HG03439 (cell line): ENCODE data around the gene TPSAB1.

ENCODE experiments used
- ATAC-seq: cut with Tn5 transposase; IDR thresholded peaks from one replicate; pipeline ENCODE4 v1.9.1; 2021; ENCODE audit warnings: mild to moderate bottlenecking, moderate library complexity; ENCODE audit not compliant: unreplicated experiment

TPSAB1 gene

GRCh38 chr16:1209081-1209480 is 31.4 kb upstream of the TPSAB1 start:
- ATAC-seq, result no peak

- ATAC-seq, result no peak
These were observed 30.0 kb upstream of the TPSAB1 start for GRCh38 chr16:1210461-1210860.

GRCh38 chr16:1211451-1212268 is 28.8 kb upstream of the TPSAB1 start:
- no peak for ATAC-seq

- no peak for ATAC-seq
These were observed 27.8 kb upstream of the TPSAB1 start for GRCh38 chr16:1212616-1213194.

GRCh38 chr16:1213231-1213630 is 27.3 kb upstream of the TPSAB1 start:
- no peak for ATAC-seq

- no peak for ATAC-seq
These were observed 26.6 kb upstream of the TPSAB1 start for GRCh38 chr16:1213796-1214372.

- no peak for ATAC-seq
These were observed 25.8 kb upstream of the TPSAB1 start for GRCh38 chr16:1214719-1215118.

GRCh38 chr16:1215574-1216295 is 24.8 kb upstream of the TPSAB1 start:
- no peak for ATAC-seq

GRCh38 chr16:1216296-1216619 is 24.2 kb upstream of the TPSAB1 start:
- ATAC-seq, result no peak

GRCh38 chr16:1216681-1217400 is 23.7 kb upstream of the TPSAB1 start:
- ATAC-seq, result no peak

- no peak for ATAC-seq
These were observed 23.0 kb upstream of the TPSAB1 start for GRCh38 chr16:1217526-1217925.

- no peak for ATAC-seq
These were observed 22.2 kb upstream of the TPSAB1 start for GRCh38 chr16:1218061-1218929.

- no peak for ATAC-seq
These were observed 21.4 kb upstream of the TPSAB1 start for GRCh38 chr16:1218930-1219611.

GRCh38 chr16:1220098-1220728 is 20.3 kb upstream of the TPSAB1 start:
- ATAC-seq, result no peak

- ATAC-seq, result no peak
These were observed 19.5 kb upstream of the TPSAB1 start for GRCh38 chr16:1220841-1221627.

- ATAC-seq, result no peak
These were observed 18.6 kb upstream of the TPSAB1 start for GRCh38 chr16:1221628-1222552.
